OCI-LY7 (cell line): Measurements from ENCODE around the gene HS3ST3A1.

Source experiments
- EZH2phosphoT487 ChIP-seq: fragments of 200-600 bp; sonication (generic); IDR thresholded peaks from 2 replicates; pipeline ENCODE4 v1.6.1; 2018; ENCODE audit warnings: low read depth, borderline replicate concordance, mild to moderate bottlenecking, mixed run types, antibody characterized with exemption, low read length, moderate library complexity, mixed read lengths
- TF ChIP-seq, protein P1 (sequence below): fragments of 200-600 bp; sonication (generic); conservative IDR thresholded peaks from 2 replicates; pipeline ENCODE4 v1.5.1; 2014; ENCODE audit warnings: mild to moderate bottlenecking, antibody characterized with exemption, low read length, moderate library complexity, mixed read lengths

DNA sequence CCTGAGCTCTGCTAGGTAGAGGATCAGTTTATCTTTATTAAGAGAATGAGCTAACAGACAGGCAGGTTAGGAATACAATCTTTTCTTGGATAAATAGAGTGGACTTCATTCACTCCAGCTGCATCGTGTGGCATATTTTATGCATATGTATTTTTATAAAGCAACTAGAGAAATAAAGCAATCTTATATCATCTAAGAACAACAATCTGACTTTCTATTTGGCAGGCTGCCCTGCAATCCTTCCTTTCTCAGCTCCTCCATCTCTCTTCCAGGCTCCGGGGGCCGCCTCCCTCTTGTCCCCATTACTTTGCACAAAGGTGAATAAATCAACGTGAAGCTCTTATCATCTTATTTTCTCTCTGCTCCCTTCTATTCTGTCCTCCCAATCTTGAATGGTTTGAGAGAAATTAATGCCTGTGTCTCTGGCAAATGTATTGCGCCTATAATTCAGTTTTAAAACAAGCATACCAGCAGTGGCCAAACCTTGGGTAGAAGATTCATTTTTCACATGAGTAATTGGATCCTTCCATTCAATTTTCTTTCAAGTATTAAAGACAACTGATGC lies 64.5 kb downstream of the HS3ST3A1 start:
- TF ChIP-seq, protein P1, sequence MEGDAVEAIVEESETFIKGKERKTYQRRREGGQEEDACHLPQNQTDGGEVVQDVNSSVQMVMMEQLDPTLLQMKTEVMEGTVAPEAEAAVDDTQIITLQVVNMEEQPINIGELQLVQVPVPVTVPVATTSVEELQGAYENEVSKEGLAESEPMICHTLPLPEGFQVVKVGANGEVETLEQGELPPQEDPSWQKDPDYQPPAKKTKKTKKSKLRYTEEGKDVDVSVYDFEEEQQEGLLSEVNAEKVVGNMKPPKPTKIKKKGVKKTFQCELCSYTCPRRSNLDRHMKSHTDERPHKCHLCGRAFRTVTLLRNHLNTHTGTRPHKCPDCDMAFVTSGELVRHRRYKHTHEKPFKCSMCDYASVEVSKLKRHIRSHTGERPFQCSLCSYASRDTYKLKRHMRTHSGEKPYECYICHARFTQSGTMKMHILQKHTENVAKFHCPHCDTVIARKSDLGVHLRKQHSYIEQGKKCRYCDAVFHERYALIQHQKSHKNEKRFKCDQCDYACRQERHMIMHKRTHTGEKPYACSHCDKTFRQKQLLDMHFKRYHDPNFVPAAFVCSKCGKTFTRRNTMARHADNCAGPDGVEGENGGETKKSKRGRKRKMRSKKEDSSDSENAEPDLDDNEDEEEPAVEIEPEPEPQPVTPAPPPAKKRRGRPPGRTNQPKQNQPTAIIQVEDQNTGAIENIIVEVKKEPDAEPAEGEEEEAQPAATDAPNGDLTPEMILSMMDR: no peak
- TF ChIP-seq EZH2phosphoT487: no peak
